GM18867 (cell line): ENCODE results near the gene KMT2B.
"Not testable (repeated sequence)": the region's sequence is repeated elsewhere in the genome, so short reads cannot be mapped to it uniquely, and the experiment has no call there.

ENCODE experiments used
- ATAC-seq: cut with Tn5 transposase; IDR thresholded peaks from one replicate; pipeline ENCODE4 v1.9.1; 2021; ENCODE audit warnings: mild to moderate bottlenecking, moderate library complexity; ENCODE audit not compliant: unreplicated experiment

Gene KMT2B

DNA sequence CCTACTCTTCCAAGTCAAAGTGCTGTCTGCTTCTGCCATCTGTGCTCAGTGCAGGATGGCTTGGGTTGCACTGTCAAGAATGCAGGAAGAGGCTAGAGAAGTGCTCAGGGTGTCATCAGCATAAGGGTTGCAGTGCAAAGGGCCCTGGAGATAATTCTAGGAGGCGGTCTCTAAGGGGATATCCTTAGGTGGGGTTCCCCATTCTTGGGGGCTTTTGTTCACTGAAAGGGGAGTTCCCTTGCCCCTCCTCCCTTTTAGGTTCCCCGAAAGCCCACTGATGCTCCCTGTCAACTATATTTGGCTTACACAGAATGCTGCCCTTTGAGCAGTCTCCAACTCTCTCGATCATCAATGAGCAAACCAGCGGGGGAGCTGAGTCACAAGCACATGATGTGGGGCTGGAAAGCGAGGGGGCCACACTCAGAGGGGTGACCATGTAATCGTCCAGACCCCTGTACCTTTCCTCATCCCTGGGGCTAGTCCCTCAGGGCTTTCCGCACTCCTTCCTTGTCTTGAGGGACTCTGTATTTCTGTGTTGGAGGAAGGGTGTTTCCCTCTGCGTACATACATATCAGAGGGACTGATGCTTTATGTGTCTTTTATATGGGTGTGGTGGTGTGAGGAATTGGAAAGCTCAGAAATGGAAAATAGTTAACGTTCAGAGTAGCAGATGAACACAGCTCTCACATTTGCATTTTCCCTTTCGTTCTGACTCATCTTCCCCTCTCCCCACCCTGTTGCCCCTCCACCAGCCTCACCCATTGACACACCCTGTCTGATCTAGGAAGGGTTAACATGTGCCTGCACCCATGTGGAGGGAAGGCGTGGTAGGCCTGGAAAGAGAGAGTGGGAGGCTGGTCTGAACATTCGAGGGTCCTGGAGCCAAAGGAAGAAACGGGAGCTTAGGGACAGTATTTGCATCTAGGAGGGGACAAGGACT lies 6.7 kb upstream of the KMT2B start:
- peak; percentile 42 for ATAC-seq

DNA sequence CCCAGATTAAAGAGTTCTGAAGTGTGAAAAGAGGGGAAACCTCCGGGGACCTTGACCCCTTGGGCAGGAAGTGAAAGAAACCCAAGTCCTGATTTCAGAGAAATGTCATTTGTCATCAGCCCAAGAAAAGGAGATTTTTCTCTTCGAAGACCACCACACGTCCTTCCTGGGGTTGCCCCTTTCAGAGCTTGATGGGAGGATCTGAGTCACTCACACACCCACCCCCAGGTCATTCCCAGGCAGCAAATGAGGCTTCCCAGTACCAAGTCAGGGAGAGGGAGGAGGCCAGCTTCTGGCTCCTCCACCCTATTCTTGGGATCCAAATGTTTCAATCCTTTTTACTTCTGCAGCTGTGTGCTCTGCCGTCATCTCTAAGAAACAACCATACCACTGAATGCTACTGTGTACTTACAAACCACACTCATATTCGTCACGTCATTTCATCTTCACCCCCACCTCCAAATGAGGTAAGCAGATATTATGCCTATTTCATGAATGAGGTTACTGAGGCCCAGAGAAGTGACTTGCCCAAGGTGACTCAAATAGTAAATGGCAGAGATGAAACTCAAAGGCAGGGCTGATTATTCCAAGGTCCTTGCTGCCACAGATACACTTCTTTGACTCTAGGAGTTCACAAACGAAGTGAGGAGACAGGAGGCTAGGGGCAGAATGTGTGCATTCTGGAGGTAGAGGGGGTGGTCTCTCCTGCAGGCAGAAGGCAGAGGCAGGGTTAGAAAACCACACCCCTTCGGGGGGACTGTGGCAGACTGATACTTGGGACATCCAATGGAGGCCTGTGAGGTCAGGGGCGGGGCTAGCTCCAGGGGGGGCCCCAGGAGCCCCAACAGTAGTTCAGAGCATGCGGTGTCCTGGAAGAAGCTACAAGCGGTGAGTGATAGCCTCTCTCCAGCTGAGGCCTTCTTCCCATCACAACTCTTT lies 5.0 kb upstream of the KMT2B start:
- ATAC-seq: peak; percentile 11

DNA sequence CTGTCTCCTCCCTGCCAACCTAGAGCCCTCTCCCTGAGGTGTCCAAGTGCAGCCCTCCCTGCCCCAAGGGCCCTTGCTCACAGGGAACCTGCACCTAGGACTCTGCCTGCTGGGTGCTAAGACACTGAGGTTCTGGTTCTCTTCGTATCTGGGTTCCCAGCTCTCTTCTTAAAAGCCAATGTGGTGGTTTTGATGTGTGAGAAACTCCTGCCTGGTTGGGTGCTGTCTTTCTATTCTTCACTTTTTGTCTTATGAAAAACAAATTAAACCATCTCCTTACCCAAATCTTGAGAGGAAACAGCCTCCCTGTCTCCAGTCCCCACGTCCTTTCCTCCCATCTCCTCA lies 4.3 kb upstream of the KMT2B start:
- ATAC-seq: no peak

DNA sequence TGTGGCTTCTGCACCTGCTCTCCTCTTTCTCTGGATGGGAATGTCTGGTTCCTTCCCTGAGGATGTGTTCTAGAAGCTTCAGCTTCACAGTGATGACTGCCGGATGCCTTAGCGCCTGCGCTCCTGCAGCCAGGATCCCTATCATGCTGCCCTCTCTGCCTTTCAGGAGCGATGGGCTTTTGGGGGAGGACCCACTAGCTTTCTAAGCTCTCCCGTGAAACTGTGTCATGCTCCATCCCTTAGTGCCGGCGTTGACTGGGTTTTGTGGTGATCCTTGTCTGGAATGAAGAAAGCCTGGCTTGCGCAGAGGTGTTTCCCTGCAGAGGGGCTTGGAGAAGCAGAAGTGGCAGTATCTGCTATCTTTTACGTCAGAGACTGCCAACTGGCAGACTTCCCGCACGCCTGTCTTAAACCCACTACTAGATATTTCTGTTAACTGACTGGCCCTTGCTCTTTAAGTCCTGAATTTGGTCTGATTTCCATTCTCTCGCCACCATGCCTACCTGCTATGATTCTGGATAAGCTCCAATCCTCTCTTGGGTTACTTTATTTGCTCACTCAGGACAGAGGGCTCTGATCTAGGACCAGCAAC lies 3.8 kb upstream of the KMT2B start:
- ATAC-seq: no peak

DNA sequence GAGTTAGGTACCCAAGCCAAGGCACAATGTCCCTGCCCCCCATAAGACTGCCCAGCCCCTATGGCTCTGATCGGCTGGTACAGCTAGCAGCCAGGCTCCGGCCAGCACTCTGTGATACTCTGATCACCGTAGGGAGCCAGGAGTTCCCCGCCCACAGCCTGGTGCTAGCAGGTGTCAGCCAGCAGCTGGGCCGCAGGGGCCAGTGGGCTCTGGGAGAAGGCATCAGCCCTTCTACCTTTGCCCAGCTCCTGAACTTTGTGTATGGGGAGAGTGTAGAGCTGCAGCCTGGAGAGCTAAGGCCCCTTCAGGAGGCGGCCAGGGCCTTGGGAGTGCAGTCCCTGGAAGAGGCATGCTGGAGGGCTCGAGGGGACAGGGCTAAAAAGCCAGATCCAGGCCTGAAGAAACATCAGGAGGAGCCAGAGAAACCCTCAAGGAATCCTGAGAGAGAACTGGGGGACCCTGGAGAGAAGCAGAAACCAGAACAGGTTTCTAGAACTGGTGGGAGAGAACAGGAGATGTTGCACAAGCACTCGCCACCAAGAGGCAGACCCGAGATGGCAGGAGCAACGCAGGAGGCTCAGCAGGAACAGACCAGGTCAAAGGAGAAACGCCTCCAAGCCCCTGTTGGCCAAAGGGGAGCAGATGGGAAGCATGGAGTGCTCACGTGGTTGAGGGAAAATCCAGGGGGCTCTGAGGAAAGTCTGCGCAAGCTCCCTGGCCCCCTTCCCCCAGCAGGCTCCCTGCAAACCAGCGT lies 3.0 kb upstream of the KMT2B start:
- ATAC-seq: no peak

DNA sequence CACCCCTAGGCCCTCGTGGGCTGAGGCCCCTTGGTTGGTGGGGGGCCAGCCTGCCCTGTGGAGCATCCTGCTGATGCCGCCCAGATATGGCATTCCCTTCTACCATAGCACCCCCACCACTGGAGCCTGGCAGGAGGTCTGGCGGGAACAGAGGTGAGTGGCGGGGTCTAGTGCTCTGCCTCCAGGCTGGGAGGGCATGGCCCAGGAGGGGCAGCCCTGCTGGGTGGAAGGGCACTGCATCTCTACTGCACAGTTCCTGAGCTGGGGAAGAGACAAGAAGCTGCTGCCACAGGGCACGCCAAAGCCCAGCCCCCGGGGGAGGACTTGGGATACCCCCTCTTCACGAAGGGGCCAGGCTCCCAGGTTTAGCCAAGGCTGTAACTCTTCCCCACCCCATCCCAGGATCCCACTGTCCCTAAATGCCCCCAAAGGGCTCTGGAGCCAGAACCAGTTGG lies 2.4 kb upstream of the KMT2B start:
- ATAC-seq: no peak

DNA sequence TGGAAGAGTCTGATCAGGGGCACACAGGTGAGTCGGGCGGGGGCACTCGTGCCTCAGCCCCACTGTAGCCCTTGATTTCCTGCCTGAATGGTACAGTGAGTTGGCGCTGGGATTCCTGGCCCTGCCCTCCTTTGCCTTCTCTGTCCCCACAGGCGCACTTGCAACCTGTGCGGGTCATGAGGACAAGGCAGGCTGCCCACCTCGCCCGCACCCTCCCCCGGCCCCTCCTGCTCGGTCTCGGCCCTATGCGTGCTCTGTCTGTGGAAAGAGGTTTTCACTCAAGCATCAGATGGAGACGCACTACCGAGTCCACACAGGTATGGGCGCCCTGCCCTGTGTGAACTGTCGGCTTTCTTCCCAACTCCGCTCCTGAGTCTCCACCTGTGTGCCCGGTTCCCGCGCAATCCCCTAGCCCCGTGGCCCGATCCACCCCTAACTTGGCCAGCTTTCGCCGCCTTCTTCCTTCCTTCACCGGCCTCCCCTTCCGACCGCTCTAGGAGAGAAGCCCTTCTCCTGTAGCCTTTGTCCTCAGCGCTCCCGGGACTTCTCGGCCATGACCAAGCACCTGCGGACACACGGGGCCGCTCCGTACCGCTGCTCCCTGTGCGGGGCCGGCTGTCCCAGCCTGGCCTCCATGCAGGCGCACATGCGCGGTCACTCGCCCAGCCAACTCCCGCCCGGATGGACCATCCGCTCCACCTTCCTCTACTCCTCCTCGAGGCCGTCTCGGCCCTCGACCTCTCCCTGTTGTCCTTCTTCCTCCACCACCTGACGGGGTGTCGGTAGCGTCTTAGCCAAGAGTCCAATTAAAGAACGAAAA lies 1.6 kb upstream of the KMT2B start:
- peak; percentile 6 for ATAC-seq

DNA sequence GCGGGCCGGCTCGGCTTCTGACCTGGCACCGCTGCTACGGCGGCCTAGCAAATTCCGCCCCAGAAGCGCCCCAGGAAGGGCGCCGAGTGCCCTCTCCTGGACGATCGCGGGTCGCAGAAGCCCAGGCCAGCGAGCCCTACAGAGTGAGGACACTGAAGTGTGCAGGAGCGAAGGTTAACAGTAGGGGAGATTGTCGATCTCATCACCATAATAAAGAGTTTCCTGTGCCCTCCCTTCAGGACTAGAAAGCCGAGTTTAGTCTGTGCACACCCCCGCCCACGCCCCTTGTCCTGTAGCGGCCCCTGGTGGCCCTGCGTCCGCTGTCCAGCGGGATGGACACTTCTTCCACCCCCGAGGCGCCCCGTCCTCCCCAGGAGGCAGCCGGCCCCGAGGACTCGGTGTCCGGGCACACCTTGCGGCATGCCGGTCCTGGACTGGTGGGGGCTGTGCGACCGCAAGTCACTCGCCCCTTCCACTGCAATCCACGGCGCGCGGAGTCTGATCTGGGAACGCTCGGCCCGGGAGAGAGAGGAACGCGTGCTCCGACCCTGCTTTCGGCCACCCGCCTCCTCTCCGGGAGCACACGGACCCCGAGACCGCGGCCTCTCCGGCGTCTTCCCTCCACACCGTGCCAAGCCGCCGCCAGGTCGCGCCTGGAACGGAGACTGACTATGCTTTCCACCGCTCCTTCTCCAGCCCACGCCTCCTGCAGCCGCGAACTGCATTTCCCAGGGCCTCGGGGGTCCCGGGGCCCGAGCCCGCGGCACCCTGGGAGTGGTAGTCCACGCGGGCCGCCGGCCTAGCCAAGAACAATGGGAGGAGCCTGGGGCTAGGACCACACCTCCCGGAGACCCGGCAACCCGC lies 770 bp upstream of the KMT2B start:
- peak; percentile 64 for ATAC-seq

DNA sequence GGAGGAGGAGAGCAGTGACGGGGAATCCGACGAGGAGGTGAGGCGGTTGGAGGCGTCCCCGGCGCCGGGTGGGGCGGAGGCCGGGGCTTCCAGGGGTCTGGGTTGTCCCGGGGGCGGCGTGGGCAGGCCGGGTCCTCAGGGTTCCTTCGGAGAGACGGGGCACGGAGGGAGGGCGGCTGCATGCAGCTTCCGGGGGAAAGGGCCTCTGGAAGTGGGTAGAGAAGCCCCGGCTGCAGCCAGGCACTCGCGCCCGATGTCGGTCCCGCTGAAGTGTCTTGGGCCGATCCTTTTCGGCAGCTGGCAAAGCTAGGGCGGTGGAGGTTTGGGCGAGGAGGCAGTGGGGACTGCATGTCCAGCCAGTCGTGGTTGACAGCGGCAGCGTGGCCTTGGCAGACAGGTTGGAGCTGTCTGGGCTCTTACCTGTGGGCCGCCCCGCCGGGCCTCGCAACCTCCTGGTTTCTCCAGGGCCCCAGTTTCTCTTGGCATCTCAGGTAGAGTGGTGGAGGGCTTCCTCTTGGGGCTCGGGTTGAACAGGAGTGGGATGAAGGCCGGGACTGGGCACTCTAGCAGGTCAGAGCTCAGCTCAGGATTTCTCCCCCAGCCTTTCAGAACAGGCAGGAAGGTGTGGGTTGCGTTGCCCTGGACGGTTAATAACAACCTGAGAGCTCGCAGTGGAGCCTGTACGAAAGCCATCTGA lies 690 bp downstream of the KMT2B start:
- peak; percentile 9 for ATAC-seq

DNA sequence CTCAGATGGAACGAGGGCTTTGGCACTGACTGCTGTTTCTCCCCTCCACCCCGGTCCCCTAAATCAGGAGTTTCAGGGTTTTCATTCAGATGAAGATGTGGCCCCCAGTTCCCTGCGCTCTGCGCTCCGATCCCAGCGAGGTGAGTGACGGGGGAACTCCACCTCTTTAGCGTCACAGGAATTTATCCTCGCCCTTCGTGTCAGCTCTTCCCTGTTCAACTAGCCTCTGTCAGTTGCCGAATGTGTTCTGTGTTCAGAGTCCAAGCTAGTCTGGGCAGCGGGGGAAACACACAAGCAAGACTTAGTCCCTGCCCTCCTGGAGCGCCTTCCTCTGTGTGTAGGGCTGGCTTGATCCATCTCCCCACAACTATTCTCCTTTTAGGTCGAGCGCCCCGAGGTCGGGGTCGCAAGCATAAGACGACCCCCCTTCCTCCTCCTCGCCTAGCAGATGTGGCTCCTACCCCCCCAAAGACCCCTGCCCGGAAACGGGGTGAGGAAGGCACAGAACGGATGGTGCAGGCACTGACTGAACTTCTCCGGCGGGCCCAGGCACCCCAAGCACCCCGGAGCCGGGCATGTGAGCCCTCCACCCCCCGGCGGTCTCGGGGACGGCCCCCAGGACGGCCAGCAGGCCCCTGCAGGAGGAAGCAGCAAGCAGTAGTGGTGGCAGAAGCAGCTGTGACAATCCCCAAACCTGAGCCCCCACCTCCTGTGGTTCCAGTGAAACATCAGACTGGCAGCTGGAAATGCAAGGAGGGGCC lies 1.8 kb downstream of the KMT2B start:
- no peak for ATAC-seq

DNA sequence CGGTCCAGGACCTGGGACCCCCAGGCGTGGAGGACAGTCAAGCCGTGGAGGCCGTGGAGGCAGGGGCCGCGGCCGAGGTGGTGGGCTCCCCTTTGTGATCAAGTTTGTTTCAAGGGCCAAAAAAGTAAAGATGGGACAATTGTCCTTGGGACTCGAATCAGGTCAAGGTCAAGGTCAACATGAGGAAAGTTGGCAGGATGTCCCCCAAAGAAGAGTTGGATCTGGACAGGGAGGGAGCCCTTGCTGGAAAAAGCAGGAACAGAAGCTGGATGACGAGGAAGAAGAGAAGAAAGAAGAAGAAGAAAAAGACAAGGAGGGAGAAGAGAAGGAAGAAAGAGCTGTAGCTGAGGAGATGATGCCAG lies 2.3 kb downstream of the KMT2B start:
- no peak for ATAC-seq

DNA sequence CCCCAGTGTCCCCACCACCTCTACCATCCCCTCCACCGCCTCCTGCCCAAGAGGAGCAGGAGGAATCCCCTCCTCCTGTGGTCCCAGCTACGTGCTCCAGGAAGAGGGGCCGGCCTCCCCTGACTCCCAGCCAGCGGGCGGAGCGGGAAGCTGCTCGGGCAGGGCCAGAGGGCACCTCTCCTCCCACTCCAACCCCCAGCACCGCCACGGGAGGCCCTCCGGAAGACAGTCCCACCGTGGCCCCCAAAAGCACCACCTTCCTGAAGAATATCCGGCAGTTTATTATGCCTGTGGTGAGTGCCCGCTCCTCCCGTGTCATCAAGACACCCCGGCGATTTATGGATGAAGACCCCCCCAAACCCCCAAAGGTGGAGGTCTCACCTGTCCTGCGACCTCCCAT lies 2.8 kb downstream of the KMT2B start:
- ATAC-seq: no peak

DNA sequence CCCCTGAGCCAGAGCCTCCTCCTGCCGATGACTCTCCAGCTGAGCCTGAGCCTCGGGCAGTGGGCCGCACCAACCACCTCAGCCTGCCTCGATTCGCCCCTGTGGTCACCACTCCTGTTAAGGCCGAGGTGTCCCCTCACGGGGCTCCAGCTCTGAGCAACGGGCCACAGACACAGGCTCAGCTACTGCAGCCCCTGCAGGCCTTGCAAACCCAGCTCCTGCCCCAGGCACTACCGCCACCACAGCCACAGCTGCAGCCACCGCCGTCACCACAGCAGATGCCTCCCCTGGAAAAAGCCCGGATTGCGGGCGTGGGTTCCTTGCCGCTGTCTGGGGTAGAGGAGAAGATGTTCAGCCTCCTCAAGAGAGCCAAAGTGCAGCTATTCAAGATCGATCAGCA lies 3.6 kb downstream of the KMT2B start:
- no peak for ATAC-seq

DNA sequence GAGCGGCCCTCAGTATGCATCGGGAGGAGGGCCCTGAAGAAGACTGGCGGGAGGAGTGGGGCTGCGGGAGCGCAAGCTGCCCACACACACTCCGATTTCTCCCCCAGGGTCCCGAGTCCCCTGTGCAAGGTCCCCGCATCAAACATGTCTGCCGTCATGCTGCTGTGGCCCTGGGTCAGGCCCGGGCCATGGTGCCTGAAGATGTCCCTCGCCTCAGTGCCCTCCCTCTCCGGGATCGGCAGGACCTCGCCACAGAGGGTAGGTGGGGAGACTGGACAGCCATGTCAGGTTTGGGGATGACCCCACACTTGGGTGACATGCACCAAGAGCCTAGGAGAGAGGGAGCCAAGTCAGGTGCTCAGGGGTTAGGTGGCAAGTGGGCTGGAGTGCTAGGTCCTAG lies 4.7 kb downstream of the KMT2B start:
- no peak for ATAC-seq

DNA sequence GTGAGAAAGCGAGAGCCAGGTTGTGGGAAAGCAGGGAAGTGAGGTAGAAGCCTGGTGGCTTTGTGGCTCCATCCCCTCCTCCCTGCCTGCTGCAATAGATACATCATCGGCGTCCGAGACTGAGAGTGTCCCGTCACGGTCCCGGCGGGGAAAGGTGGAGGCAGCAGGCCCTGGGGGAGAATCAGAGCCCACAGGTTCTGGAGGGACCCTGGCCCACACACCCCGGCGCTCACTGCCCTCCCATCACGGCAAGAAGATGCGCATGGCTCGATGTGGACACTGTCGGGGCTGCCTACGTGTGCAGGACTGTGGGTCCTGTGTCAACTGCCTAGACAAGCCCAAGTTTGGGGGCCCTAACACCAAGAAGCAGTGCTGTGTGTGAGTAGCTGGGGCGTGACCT lies 5.1 kb downstream of the KMT2B start:
- ATAC-seq: no peak

DNA sequence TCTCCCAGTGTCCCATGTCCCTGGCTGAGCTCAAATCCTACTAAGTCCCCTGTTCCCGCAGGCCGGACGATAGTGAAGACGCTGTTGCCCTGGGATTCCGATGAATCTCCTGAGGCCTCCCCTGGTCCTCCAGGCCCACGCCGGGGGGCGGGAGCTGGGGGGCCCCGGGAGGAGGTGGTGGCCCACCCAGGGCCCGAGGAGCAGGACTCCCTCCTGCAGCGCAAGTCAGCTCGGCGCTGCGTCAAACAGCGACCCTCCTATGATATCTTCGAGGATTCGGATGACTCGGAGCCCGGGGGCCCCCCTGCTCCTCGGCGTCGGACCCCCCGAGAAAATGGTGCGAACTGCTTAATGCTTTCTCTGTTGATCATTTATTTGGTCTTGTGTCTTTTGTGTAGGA lies 5.9 kb downstream of the KMT2B start:
- no peak for ATAC-seq

DNA sequence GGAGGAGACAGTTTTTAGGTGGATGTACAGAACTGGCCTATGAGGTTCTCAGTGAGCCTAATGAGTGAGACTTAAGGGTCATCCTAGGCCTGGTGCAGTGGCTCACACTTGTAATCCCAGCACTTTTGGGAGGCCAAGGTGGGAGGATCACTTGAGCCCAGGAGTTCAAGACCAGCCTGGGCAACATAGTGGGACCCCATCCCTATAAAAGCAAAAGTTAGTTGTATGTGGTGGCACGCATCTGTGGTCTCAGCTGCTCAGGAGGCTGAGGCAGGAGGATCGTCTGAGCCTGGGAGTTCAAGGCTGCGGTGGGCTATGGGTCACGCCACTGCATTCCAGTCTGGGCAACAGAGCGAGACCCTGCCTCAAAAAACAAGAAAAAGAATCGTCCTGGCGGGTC lies 6.3 kb downstream of the KMT2B start:
- not testable (repeated sequence) for ATAC-seq

DNA sequence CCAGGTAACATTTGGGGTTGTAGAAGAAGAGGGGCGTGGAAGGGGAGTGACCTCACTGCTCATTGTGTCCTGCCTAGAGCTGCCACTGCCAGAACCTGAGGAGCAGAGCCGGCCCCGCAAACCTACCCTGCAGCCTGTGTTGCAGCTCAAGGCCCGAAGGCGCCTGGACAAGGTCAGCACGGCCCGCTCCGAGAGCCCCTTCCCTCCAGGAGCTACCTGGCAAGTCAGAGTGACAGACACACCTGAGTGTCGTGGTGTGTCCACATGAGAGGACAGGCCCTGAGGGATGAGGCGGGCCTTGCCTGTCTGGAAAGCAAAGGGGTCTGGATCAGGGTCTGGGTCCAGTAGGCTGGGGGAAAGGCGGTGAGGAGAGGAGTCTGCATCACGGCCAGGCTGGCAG lies 6.8 kb downstream of the KMT2B start:
- no peak for ATAC-seq
